SK-N-SH (cell line): ENCODE results near the gene CLEC16A. TPM values are rescaled to one million over a fixed set of nuclear protein-coding genes. Genes with fewer than 3 reads are reported as not detected.

Experiments
- CTCF ChIA-PET: fragments of 300-600, 350-600 bp; formaldehyde crosslinking; extraction: SDS; loops from one replicate; lab custom pipeline; 2021; lab: Yijun Ruan, JAX
- POLR2A ChIA-PET: fragments of 350-600 bp; sonication (Branson Sonifier 250); formaldehyde crosslinking; extraction: SDS; loops from one replicate; lab custom pipeline; 2020; ENCODE audit warnings: antibody characterized with exemption, inconsistent platforms; lab: Yijun Ruan, JAX
- DNase-seq: peaks from one replicate; pipeline ENCODE4 v3.0.0; 2012
- H2AFZ ChIP-seq: fragments of 200-600 bp; sonication (generic); 2 replicates; pipeline ENCODE4 v1.8.1; 2016; ENCODE audit warnings: antibody characterized with exemption, mild to moderate bottlenecking, low read depth
- H3F3A ChIP-seq: fragments of 200-600 bp; sonication (generic); replicated peaks from 2 replicates; pipeline ENCODE3; 2016; ENCODE audit warnings: antibody characterized with exemption, mild to moderate bottlenecking; ENCODE audit not compliant: insufficient read depth
- H3K27ac ChIP-seq, 2 experiments: fragments of 200-500 bp in 1 of 2; fragments of 200-600 bp in 1 of 2; sonication (Bioruptor generic) in 1 of 2; sonication (generic), shearing (Covaris generic) in 1 of 2; 2 replicates each; pipeline versions ENCODE4 v1.5.1 to v1.6.1; 2014 to 2016; ENCODE audit warnings: low read depth in 2 of 2, inconsistent platforms in 1 of 2, low read length in 1 of 2, mild to moderate bottlenecking in 1 of 2, mixed read lengths in 1 of 2
- H3K27me3 ChIP-seq: fragments of 200-600 bp; sonication (generic), shearing (Covaris generic); 2 replicates; pipeline ENCODE4 v1.6.1; 2016; ENCODE audit warnings: mixed run types; ENCODE audit not compliant: insufficient read depth
- H3K36me3 ChIP-seq, 2 experiments: fragments of 200-500 bp in 1 of 2; fragments of 200-600 bp in 1 of 2; sonication (Bioruptor generic) in 1 of 2; sonication (generic) in 1 of 2; replicated peaks in 1 of 2; 2 replicates each; pipeline versions ENCODE3 to v1.5.1; 2014 to 2016; ENCODE audit warnings: low read length in 1 of 2, mild to moderate bottlenecking in 1 of 2; ENCODE audit not compliant: insufficient read depth in 2 of 2, control insufficient read depth in 1 of 2
- H3K4me1 ChIP-seq, 2 experiments: fragments of 200-500 bp in 1 of 2; fragments of 200-600 bp in 1 of 2; sonication (Bioruptor generic) in 1 of 2; sonication (generic), shearing (Covaris generic) in 1 of 2; 2 replicates each; pipeline versions ENCODE4 v1.5.1 to v1.6.1; 2014 to 2016; ENCODE audit warnings: low read depth in 1 of 2, low read length in 1 of 2, mixed run types in 1 of 2; ENCODE audit not compliant: insufficient read depth in 2 of 2, control insufficient read depth in 1 of 2
- H3K4me2 ChIP-seq: fragments of 200-600 bp; sonication (generic), shearing (Covaris generic); 2 replicates; pipeline ENCODE4 v1.6.1; 2017; ENCODE audit warnings: mixed run types
- H3K4me3 ChIP-seq, 2 experiments: fragments of 200-500 bp in 1 of 2; fragments of 200-600 bp in 1 of 2; sonication (Bioruptor generic) in 1 of 2; sonication (generic), shearing (Covaris generic) in 1 of 2; 2 replicates each; pipeline versions ENCODE4 v1.5.1 to v1.8.1; 2014 to 2016; ENCODE audit warnings: low read depth in 2 of 2, inconsistent platforms in 1 of 2, low read length in 1 of 2, mild to moderate bottlenecking in 1 of 2, mixed read lengths in 1 of 2, moderate library complexity in 1 of 2
- H3K79me2 ChIP-seq: fragments of 200-600 bp; sonication (generic); 2 replicates; pipeline ENCODE4 v1.8.1; 2017; ENCODE audit warnings: mild to moderate bottlenecking; ENCODE audit not compliant: insufficient read depth
- H3K9ac ChIP-seq: fragments of 200-600 bp; sonication (generic); 2 replicates; pipeline ENCODE4 v1.6.1; 2017; ENCODE audit warnings: mixed run types
- H3K9me2 ChIP-seq: fragments of 200-600 bp; sonication (generic); 2 replicates; pipeline ENCODE4 v1.6.1; 2017; ENCODE audit warnings: mixed run types
- H3K9me3 ChIP-seq: fragments of 200-600 bp; sonication (generic); 2 replicates; pipeline ENCODE4 v1.6.1; 2017; ENCODE audit warnings: mixed run types, mild to moderate bottlenecking, moderate library complexity
- H4K20me1 ChIP-seq: fragments of 200-600 bp; sonication (generic); 2 replicates; pipeline ENCODE4 v1.6.1; 2017; ENCODE audit warnings: mild to moderate bottlenecking, mixed run types; ENCODE audit not compliant: insufficient read depth
- CTCF ChIP-seq: fragments of 200-600 bp; sonication (generic); IDR thresholded peaks from 2 replicates; pipeline ENCODE4 v1.6.1; 2017; ENCODE audit warnings: antibody characterized with exemption, mild to moderate bottlenecking, moderate library complexity
- ELF1 ChIP-seq: IDR thresholded peaks from 2 replicates; pipeline ENCODE4 v1.4.0; 2012
- EP300 ChIP-seq, 2 experiments: IDR thresholded peaks; 2 replicates each; pipeline versions ENCODE4 v1.4.0 to v1.6.1; 2012; ENCODE audit warnings: borderline replicate concordance in 1 of 2, low read depth in 1 of 2, low read length in 1 of 2
- FOSL2 ChIP-seq: IDR thresholded peaks from 2 replicates; pipeline ENCODE4 v1.4.0; 2012; ENCODE audit warnings: low read depth, mild to moderate bottlenecking, moderate library complexity, borderline replicate concordance
- FOXM1 ChIP-seq: IDR thresholded peaks from 2 replicates; pipeline ENCODE4 v1.4.0; 2012; ENCODE audit warnings: low read depth, mild to moderate bottlenecking
- GABPA ChIP-seq: IDR thresholded peaks from 2 replicates; pipeline ENCODE4 v1.4.0; 2012; ENCODE audit warnings: low read depth, mild to moderate bottlenecking
- POLR2AphosphoS5 ChIP-seq: IDR thresholded peaks from 2 replicates; pipeline ENCODE4 v1.6.1; 2012; ENCODE audit warnings: low read depth, low read length
- RCOR1 ChIP-seq: fragments of 150-350 bp; IDR thresholded peaks from 2 replicates; pipeline ENCODE4 v1.6.1; 2017; ENCODE audit warnings: antibody characterized with exemption, low read length
- RXRA ChIP-seq: IDR thresholded peaks from 2 replicates; pipeline ENCODE4 v1.4.0; 2012; ENCODE audit warnings: low read depth, mild to moderate bottlenecking, borderline replicate concordance
- TAF1 ChIP-seq: IDR thresholded peaks from 2 replicates; pipeline ENCODE4 v1.6.1; 2012; ENCODE audit warnings: low read depth, mild to moderate bottlenecking, low read length, moderate library complexity, borderline replicate concordance
- USF2 ChIP-seq: fragments of 150-350 bp; IDR thresholded peaks from 2 replicates; pipeline ENCODE4 v1.6.1; 2017; ENCODE audit warnings: antibody characterized with exemption, low read length, low read depth, borderline replicate concordance
- YY1 ChIP-seq: IDR thresholded peaks from 2 replicates; pipeline ENCODE4 v1.4.0; 2012; ENCODE audit warnings: low read depth, mild to moderate bottlenecking
- WGBS: methylation state at CpG from one replicate; pipeline ENCODE4 v1.1.6; 2017; ENCODE audit warnings: low lambda C conversion rate; 5-methylcytosine and 5-hydroxymethylcytosine counted together
- polyA plus RNA-seq, 3 experiments: library from polyadenylated mRNA; depleted of rRNA; stranded (reverse); fragments of >200 nt; gene quantifications; 2 replicates each; pipeline ENCODE4 v1.2.3, GENCODE V29; 2012
- TF ChIP-seq, protein P1 (sequence below): IDR thresholded peaks from 2 replicates; pipeline ENCODE4; 2012

The CLEC16A gene
- polyA plus RNA-seq, 1 of the 3 experiments (the other 2 are of a cell fraction), result 13.7 TPM

DNA sequence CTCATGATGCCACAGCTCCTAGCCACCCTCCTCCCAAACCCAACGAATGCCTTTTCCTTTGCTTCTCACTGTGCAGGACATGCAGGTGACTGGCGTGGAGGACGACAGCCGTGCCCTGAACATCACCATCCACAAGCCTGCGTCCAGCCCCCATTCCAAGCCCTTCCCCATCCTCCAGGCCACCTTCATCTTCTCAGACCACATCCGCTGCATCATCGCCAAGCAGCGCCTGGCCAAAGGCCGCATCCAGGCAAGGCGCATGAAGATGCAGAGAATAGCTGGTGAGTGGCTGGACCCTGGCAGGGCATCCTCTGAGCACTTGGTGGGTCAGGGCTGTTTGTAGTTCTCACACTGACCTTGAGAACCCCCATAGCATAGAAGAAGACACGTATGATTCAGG lies 179.3 kb downstream of the CLEC16A start (continued):
- TF ChIP-seq CTCF (no peak), TAF1 (no peak)

DNA sequence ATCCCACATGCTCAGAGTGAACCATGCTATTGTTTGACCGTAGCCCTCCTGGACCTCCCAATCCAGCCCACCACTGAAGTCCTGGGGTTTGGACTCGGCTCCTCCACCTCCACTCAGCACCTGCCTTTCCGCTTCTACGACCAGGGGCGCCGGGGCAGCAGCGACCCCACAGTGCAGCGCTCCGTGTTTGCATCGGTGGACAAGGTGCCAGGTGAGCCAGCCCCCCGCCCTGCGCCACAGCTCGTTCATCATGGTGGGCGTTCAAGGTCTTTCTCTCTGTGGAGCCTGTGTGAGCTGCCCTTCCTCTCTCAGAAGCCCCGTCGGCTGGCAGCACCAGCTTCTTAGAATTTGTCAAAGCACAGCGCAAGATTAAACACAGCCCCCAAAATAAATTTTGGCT lies 181.6 kb downstream of the CLEC16A start:
- Histone ChIP-seq H4K20me1 (no peaks in the 10 kb centered on the region), H3F3A (peaks cover 13% of the 10 kb centered on the region), H3K9me2 (no peaks in the 10 kb centered on the region), H3K9me3 (no peaks in the 10 kb centered on the region), H3K27ac (no peak overlapping the region), H3K79me2 (no peaks in the 10 kb centered on the region), H3K4me3 (no peak overlapping the region), H3K4me1 (peaks cover 18 to 38% of the 10 kb centered on the region in 2 experiments), H3K36me3 (peaks cover 14 to 22% of the 10 kb centered on the region in 2 experiments), H3K9ac (no peak overlapping the region), H2AFZ (no peak overlapping the region), H3K4me2 (no peak overlapping the region), H3K27me3 (no peaks in the 10 kb centered on the region)
- CTCF ChIA-PET, result no interaction called here
- no peak for TF ChIP-seq GABPA
- no peak for TF ChIP-seq FOXM1
- no peak for TF ChIP-seq ELF1
- no peak for TF ChIP-seq USF2
- no peak for TF ChIP-seq CTCF
- TF ChIP-seq POLR2AphosphoS5, result no peak
- no peak for TF ChIP-seq RCOR1
- no peak for TF ChIP-seq EP300 (IDR thresholded peaks at IDR 0.05; ENCODE audit: borderline replicate concordance in 1 of 2, low read depth in 1 of 2, low read length in 1 of 2)
- TF ChIP-seq, protein P1, sequence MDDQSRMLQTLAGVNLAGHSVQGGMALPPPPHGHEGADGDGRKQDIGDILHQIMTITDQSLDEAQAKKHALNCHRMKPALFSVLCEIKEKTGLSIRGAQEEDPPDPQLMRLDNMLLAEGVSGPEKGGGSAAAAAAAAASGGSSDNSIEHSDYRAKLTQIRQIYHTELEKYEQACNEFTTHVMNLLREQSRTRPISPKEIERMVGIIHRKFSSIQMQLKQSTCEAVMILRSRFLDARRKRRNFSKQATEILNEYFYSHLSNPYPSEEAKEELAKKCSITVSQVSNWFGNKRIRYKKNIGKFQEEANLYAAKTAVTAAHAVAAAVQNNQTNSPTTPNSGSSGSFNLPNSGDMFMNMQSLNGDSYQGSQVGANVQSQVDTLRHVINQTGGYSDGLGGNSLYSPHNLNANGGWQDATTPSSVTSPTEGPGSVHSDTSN, result no peak
- TF ChIP-seq RXRA, result no peak
- no peak for TF ChIP-seq FOSL2
- TF ChIP-seq YY1, result no peak
- WGBS, result 98% methylated on average over 17 of the region's 17 CpGs
- POLR2A ChIA-PET, result no interaction called here
- no peak for DNase-seq
